Putamen (tissue), 1 donor: Measurements from ENCODE around the gene CCDC9B.
A peak's percentile ranks its signal among the peaks of the same experiment; 100 is the strongest.

Source experiments
- DNase-seq: peaks from one replicate; pipeline ENCODE4 v3.0.0-alpha.2; 2016; ENCODE audit warnings: low spot score

Gene CCDC9B

DNA sequence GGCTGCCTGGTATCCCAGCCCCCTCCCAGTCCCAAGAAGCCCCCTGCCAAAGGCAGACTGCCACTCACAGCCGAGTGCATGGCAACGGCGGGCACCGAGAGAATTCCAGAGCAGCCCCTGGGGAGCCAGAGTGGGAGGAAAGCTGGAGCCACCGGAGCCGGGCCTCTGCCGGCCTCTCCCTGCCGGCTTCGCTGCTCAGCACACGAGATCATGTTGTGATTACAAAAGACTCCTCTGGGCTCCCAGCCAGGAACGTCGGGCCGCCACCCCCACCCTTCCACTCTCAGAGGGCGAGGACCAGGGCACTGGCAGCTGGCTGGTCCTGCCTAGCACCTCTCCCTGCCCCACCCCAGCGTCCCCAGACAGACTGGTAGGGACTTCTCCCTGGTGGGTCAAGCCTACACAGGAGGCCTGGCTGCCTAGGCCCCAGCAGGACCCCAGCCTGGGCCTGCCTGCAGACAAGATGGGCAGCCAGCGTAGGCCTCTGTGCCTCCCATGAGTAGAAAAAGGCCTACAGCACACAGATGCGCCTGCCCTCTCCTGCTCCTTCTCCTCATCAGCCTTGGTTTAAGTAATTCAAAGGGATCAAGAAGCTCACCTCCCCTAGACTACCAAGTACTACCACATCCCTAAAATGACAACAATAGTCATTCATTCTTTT is at the start of gene CCDC9B:
Gene CCDC9B, minus strand, starts transcription at position 200 of the 661 bp plus-strand sequence. Its CDS starts 120 bp downstream, at position 80.
- peak; percentile 86 for DNase-seq

DNA sequence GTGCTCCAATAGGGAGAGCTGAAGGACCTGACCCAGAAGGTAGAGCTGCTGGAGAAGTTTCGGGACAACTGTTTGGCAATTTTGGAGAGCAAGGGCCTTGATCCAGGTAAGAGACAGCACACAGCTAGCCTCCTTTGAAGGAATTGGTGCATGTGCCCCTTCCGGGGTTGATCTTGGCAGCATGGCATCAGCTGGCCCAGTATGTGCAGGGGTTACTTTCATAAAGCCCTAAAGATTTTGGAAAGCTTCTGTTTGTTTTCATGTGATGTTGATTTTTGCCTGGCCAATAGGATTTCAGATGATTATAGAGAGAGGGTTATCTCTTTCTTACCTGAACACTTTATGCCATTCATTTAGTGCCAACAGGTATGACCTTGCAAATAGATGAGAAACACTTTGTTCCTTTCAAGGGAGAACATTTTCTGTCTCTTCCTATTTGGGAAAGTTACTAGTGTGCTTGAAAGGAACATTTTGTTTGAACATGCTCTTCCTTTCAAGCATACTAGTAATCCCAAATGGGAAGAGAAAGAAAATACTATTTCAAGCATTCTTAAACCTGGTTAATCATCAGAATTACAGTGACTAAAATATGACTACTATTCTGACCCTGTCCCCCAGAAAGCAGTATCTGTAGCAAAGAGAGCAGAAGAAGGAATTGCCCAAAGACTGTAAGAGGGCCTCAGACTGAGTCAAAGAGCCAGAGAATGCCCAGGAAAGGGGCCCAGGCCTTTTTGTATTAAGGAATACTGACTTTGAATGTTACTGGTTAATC is 49.3 kb upstream of the CCDC9B start:
- no peak for DNase-seq

DNA sequence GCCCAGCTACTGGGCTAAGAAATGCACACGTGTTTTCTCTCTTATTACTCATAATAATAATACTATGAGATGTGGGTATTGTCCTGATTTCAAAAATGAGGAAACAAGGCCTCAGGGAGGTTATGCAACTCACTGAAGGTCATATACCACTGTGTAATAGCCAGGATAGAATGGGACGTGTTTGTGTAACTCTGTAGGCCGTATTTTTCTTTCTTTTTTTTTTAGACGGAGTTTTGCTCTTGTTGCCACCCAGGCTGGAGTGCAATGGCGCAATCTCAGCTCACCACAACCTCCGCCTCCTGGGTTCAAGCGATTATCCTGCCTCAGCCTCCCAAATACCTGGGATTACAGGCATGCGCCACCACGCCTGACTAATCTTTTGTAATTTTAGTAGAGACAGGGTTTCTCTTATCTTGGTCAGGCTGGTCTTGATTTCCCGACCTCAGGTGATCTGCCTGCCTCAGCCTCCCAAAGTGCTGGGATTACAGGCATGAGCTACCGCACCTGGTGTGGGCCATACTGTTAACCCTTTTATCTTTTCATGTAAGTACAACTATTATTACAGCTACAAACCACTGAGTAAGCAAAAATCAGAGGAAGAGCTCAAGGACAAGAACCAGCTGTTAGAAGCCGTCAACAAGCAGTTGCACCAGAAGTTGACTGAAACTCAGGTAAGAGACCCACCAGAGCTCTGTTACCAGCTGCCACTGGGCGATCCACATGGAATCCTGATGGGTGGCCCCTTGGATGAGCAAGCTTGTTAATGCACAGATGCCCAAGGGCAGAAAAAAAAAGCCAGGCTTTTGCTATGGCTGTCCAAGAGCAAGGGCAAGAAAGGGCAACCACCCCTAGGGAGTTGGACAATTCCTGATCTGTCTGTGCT is 48.4 kb upstream of the CCDC9B start:
- no peak for DNase-seq

DNA sequence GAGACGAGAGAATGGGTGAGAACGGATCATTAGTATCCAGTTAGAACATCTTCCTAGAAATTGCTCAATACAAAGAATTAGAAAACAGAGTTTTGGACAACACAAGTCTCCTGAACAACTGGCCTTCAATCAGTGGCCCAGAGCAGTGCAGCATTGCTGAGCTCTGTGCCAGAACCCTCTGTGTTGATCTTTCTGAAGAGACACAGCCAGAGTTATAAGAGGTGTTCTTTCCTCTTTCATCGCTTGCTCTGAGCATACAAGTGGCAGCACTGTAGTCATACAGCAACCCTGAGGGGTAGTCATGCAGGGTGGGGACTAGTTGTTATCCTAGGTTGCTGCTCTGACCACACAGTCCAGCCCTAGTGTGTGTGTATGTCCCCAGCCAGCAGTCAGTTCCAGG is 45.7 kb upstream of the CCDC9B start:
- no peak for DNase-seq

DNA sequence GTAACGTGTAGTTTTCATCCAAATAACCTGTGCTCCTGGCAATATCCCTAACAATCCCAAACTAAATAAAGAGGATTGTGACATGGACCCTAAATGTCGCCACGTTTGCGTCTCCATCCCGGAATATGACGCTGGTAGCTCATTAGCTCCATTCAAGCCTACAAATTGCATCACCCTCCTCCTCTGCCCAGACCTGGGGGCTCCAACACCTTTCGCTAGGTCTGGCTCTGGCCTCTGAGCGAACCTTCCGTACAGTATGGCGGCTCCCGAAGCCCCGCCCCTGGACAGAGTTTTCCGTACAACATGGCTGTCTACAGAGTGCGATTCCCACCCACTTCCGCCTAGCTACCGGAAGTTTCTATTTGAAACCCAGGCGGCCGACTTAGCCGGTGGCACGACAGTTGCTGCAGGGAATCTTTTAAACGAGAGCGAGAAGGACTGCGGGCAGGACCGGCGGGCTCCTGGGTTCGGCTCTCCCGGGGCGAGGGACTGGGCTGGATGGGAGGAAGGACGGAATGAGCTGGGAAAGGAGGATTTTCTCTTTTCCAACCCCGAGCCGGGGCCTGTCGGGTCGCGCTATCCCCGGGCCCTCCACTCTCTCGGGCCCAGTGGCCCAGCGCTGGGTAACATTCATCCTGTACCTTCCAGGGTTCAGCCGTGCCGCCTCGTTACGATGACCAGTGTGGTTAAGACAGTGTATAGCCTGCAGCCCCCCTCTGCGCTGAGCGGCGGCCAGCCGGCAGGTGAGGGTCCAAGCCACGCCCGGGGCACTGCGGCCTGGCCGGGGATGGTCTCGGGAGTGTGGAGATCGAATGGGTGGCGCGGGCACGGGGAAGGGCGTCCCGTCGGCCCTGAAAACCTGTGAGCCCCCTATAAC is 42.1 kb upstream of the CCDC9B start, which contains the start of gene KNSTRN:
Gene KNSTRN, plus strand, starts transcription at position 142 of the 877 bp plus-strand sequence. Its CDS starts 115 bp downstream, at position 257.
- DNase-seq: peak; percentile 92

DNA sequence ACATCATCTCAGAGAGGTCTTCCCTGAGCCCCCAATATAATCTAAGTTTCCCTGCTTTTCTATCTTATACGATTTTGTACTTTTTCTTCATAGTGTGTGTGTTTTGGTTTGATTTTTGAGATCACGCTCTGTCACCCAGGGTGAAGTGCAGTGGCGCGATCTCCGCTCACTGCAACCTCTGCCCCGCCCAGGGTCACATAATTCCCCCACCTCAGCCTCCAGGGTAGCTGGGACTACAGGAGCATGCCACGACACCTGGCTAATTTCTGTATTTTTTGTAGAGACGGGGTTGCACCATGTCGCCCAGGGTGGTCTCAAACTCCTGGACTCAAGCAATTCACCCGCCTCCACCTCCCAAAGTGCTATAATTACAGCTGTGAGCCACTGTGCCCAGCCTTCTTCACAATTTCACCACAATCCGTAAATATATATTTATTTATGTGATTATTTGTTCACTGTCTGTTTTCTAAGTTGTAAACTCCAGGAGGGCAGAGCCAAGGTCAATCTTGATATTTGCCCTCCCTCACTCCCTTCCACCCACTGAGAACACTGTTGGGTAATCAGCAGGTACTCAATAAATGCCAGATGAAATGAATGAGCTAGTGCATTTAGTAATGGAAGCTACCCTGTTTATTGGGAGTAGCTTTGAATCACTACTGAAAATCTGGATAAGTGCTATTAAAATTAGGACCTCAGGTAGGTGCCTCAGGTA is 41.2 kb upstream of the CCDC9B start:
- DNase-seq: no peak

DNA sequence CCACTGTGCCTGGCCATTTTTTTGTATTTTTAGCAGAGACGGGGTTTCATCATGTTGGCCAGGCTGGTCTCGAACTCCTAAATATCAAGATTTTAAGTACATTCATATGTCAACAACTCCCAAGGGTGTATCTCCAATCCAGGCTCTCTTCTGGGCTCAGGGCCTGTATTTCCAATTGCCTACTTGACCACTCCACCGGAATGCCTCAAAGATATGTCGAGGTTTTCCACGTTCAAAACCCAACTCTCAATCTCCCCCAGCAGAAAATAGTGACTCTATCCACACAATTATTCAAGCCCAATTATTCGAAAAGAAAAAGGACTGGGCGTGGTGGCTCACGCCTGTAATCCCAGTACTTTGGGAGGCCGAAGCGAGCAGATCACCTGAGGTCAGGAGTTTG is 39.9 kb upstream of the CCDC9B start:
- DNase-seq: no peak

DNA sequence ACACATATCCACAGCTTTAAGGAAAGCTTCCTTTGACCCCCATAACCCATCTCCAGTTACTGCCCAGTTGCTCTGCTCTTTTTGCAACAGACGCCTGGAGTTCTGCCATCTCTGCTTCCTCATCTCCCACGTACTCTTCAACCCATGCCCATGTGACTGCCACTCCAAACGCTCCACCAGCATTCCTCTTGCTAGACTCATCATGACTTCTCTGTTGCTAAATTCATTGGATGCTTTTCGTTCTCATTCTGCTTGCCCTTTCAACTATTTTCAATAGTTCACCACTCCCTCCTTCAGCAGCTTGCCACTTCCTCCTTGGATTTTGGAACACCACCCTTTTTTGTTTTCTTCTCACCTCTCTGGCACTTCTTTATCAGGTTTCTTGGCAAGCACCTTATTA is 39.1 kb upstream of the CCDC9B start:
- DNase-seq: no peak

DNA sequence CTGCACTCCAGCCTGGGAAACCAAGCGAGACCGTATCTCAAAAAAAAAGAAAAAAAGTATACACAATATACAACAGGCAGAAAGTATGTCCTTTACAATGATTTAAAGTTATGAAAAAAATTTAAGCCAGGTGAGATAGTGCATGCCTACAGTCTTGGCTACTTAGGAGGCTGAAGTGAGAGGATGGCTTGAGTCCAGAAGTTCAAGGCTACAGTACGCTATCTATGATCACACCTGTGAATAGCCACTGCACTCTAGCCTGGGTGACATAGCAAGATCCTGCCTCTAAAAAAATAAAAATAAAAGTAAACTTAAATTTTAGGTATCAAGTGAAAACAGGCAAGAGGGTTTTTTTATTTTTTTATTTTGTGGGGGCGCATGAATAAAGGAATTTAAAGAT is 38.6 kb upstream of the CCDC9B start:
- DNase-seq: no peak

DNA sequence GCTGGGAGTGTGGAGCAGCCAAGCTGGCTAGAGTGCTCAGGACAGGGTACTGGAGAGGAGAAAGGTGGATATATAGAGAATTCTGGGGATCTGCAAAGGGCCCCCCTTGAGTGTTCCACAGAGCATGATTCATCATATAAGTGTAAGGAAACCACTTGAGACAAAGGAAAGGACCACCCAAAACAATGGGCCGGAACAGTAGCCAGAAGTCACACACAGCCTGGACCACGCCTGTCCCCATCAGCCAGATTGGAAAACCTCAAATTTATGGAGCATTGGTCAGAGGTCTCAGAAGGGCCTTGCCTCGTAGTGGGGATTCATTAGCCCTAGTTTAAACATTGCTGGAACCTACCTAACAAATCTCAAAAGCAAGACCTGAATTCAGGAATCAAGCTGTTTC is 36.9 kb upstream of the CCDC9B start:
- no peak for DNase-seq

DNA sequence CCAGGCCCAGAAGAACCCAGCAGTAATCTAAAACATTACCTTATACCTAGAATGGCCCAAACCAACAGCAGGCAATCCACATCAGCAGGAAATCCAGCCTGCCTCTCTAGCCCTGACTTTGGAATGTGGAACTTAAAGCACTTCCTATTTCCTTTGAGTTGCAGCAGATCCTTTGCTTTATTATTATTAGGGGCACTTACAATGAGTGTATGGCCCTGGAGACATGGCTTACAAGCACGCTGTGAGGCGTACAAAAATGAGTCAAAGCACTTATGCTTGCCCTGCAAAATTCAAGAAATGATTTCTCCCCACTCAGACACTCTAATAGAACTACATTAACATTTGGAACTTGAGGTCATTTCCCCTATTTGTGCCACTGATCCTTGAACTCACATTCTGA is 32.2 kb upstream of the CCDC9B start:
- DNase-seq: no peak

DNA sequence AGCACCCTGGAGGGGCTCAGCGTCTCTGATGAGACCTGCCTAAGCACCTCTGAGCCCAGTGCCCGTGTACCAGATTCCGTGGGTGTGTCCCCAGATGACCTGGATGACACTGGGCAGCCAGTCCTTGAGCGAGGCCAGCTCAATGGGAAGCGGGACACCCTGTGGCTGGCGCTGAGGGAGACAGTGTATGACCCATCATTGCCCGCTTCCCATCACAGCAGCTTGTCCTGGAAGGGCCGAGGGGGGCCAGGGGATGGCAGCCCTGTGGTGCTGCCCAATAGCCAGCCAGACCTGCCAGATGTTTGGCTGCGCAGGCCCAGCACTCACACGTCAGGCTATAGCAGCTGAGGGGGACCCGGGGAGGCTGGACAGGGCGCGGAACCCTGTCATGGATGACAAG is 29.2 kb upstream of the CCDC9B start:
- no peak for DNase-seq

DNA sequence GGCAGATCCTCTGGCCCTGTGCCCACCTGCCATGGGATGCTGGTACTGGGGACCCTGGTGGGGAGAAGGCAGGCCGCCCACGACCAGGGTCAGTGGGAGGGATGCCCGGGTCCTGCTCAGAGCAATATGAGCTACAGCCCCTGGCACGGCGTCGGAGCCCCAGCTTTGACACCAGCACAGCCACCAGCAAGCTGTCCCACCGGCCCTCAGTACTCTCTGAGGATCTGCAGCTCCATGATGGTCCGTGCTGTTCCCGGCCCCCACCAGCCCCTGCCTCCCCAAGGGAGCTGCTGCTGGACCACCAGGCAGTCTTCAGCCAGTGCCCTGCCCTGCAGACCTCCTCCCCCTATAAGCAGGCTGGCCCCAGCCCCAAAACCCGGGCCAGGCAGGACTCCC is 28.7 kb upstream of the CCDC9B start:
- no peak for DNase-seq

DNA sequence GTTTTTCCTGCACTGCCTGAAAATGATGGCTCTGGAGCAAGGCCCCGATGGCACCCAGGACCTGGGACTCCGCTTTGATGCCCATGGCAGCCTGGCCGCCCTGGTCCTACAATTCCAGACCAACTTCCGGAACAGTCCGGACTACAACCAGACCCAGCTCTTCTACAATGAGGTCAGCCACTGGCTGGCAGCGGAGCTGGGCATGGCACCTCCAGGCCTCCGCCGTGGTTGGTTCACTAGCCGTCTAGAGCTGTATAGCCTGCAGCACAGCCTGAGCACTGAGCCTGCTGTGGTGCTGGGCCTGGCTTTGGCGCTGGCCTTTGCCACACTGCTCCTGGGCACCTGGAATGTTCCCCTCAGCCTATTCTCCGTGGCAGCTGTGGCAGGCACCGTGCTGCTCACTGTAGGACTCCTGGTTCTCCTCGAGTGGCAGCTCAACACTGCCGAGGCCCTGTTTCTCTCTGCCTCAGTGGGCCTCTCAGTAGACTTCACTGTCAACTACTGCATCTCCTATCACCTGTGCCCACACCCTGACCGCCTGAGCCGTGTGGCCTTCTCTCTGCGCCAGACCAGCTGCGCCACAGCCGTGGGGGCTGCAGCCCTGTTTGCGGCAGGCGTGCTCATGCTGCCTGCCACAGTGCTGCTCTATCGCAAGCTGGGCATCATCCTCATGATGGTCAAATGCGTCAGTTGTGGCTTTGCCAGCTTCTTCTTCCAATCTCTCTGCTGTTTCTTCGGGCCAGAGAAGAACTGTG is 28.2 kb upstream of the CCDC9B start:
- DNase-seq: no peak

DNA sequence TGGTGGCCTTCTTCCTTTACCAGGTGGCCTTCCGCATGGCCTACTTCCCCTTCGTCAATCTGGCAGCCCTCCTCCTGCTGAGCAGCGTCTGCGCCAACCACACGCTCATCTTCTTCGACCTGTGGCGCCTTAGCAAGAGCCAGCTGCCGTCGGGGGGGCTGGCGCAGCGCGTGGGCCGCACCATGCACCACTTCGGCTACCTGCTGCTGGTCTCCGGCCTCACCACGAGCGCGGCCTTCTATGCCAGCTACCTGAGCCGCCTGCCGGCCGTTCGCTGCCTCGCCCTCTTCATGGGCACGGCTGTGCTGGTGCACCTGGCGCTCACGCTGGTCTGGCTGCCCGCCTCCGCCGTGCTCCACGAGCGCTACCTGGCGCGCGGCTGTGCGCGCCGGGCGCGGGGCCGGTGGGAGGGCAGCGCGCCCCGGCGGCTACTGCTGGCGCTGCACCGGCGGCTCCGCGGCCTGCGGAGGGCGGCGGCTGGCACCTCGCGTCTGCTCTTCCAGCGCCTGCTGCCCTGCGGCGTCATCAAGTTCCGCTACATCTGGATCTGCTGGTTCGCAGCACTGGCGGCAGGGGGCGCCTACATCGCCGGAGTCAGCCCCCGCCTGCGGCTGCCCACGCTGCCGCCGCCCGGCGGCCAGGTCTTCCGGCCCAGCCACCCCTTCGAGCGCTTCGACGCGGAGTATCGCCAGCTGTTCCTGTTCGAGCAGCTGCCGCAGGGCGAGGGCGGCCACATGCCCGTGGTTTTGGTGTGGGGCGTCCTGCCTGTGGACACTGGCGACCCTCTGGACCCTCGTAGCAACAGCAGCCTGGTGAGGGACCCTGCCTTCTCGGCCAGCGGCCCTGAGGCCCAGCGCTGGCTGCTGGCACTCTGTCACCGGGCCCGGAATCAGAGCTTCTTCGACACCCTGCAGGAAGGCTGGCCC is 27.2 kb upstream of the CCDC9B start:
- DNase-seq: peak; percentile 65

DNA sequence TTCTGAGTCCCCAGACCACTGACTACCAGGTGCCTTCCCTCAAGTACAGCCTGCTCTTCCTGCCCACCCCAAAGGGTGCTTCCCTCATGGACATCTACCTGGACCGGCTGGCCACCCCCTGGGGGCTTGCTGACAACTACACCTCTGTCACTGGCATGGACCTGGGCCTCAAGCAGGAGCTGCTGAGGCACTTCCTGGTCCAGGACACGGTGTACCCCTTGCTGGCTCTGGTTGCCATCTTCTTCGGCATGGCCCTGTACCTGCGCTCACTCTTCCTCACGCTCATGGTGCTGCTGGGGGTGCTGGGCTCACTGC is 26.6 kb upstream of the CCDC9B start:
- no peak for DNase-seq

DNA sequence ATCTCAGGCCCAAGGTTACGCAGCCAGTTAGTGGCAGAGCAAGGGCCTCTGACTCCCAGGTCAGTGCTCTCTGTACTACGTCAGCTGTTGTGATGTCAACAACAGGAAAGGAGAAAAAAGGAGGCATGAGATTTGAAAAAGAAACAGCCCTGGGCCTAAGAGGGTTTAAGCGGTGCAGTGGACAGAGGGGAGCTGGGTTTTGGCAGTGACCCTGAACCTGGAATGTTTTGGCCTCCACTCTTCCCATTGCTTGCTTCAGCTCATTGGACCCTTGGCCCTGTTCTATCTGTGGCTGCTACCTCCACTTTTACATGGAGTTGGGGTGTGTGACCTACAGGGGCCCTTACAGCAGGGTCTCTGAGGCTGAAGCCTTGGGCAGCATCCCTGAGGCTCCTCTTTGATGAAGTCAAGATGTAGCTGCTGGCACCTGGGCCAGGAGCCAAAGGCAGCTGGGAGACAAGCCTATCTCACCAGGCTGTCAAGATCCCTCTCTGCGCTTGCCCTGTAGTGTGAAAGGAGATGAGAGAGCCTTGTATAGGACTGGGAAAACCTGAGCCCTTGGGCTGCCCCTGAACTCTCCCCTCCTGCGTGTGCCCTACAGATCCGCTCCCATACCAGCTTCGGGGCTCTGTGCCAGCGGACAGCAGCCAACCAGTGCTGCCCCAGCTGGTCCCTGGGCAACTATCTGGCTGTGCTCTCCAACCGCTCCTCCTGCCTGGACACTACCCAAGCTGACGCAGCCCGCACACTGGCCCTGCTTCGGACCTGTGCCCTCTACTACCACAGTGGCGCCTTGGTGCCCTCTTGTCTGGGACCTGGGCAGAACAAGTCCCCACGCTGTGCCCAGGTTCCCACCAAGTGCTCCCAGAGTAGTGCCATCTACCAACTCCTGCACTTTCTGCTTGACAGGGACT is 26.0 kb upstream of the CCDC9B start:
- DNase-seq: peak; percentile 62
